ENCODE data around the gene ABR.

Gene ABR

GRCh38 chr17:1024076-1024475 is 155.7 kb downstream of the ABR start:
- TF ChIP-seq, protein P1, sequence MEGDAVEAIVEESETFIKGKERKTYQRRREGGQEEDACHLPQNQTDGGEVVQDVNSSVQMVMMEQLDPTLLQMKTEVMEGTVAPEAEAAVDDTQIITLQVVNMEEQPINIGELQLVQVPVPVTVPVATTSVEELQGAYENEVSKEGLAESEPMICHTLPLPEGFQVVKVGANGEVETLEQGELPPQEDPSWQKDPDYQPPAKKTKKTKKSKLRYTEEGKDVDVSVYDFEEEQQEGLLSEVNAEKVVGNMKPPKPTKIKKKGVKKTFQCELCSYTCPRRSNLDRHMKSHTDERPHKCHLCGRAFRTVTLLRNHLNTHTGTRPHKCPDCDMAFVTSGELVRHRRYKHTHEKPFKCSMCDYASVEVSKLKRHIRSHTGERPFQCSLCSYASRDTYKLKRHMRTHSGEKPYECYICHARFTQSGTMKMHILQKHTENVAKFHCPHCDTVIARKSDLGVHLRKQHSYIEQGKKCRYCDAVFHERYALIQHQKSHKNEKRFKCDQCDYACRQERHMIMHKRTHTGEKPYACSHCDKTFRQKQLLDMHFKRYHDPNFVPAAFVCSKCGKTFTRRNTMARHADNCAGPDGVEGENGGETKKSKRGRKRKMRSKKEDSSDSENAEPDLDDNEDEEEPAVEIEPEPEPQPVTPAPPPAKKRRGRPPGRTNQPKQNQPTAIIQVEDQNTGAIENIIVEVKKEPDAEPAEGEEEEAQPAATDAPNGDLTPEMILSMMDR (IDR thresholded peaks at IDR 0.05; ENCODE audit: insufficient read depth, missing control alignments), result no peak
- no peak for FAIRE-seq
- no peak for DNase-seq (ENCODE audit: insufficient read length, low spot score)

DNA sequence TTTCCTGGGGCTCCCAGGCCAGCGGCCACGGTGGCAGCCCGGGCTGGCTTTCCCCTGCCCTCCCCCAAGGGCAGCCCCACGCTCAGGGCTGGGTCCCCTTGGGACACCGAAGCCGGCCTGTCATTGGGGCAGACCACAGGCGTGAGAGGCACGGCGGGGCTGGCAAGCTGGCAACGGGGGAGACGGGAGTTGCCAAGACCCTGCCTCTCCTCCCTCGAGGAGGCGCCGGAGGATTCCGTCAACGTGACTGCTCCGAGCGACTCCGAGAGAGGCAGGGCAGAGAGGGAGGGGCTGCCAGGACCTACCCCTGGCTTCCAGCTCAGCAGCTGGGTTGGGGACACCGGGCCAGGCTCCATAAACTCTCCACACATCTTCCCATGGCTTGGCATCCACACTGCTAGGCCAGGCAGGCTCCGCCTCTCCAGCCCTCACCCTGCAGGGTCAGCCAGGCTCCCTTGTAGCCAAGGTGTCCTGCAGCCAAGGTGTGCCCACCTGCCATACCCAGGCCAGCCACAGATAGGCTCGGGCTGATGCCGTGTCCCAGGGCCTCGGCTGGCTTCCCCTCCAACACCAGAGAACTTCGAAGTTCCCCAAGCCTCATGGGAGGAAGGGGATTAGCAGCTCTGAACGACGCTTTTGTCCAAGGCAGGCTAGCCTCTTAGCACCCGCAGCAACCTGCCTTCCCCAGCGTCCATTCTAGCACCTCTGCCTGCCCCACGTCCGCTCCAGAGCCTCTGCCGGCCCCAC is 157.3 kb downstream of the ABR start:
- TF ChIP-seq, protein P1 (IDR thresholded peaks at IDR 0.05; ENCODE audit: insufficient read depth, missing control alignments), result no peak
- no peak for FAIRE-seq
- DNase-seq (ENCODE audit: insufficient read length, low spot score), result no peak

DNA sequence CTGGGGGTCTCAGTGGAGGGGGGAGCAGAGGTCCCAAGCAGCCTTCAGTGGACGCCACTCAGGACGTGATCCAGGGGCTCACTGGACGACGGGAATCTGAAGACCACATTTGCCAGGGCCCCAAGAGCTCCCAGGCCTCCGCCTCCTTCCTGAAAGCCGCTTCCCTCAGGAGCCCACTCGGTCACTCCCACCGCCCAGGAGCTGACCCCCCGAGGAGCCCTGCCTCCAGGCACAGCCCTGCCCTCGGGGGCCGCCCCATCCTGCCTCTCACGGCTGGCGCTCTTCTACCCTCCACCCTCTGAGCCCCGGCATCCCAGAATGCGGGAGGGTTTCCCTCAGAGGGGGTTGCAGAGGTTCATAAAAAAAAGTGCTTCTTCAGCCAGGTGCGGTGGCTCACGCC is 158.6 kb downstream of the ABR start:
- no peak for DNase-seq (ENCODE audit: insufficient read length, low spot score)
- no peak for FAIRE-seq

DNA sequence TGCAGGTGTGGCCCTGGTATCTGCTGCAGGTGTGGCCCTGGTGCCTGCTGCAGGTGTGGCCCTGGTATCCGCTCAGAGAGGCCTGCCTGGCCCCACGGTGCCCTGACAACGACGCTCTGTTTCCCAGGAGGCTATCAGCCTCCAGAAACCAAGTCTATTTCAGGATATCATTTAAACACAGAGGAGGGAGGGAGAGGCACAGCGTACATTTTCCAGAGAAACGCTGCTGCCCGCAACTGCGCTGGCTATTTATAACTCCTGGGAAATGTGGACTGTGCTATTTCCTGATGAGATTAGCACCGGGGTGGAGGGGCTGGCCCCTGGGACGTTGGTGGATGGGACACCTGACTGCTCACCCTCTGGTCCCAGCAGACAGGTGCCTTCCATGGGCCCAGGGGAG is 160.3 kb downstream of the ABR start:
- no peak for DNase-seq (ENCODE audit: insufficient read length, low spot score)
- FAIRE-seq, result no peak
- TF ChIP-seq, protein P1 (IDR thresholded peaks at IDR 0.05; ENCODE audit: insufficient read depth, missing control alignments), result no peak

More for the DNA sequence above, 158.6 kb downstream of the ABR start:
- TF ChIP-seq, protein P1 (IDR thresholded peaks at IDR 0.05; ENCODE audit: insufficient read depth, missing control alignments), result no peak

DNA sequence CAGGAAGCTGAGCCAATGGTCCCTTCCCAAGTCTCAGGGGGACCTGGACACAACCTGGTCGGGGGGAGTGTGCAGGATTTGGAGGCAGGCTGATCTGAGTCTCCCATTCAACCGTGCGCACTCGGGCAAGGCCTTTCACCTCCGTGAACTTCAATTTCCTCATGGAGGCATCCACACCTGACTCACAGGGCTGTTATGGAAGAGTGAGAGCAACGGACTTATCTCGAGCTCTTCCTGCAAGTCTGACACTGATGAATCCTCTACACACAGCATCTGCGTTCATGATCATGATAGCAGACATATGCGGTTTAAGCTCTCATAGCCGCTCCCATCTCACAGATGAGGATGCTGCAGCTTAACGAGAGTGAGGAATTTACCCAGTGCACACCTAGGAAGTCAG is 161.2 kb downstream of the ABR start:
- FAIRE-seq, result no peak
- no peak for DNase-seq (ENCODE audit: insufficient read length, low spot score)
- TF ChIP-seq, protein P1 (IDR thresholded peaks at IDR 0.05; ENCODE audit: insufficient read depth, missing control alignments), result no peak

DNA sequence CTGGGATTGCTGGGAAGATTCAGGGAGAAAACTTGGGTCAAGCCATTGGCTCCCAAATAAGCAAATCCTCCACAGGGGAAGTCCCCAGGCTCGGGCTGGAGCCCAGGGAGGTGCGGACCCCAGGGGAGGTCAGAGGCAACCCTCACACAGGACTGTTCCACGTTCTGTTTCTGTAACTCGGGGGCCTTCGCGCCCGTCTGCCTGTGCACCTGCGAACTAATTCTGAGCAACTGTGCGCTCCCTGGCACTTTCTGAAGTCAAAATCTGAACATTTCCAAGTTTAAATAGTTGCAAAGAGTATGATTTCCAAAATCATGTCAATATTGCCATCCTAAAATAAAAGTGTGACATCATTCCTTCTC is 166.1 kb downstream of the ABR start:
- TF ChIP-seq, protein P1 (IDR thresholded peaks at IDR 0.05; ENCODE audit: insufficient read depth, missing control alignments), result no peak
- FAIRE-seq (no peak), DNase-seq (ENCODE audit: insufficient read length, low spot score) (no peak)
